ENCODE results near the gene MYOCOS.

Gene MYOCOS

GRCh38 chr1:171627020-171627419 lies 5.0 kb downstream of the MYOCOS start:
- Histone ChIP-seq H3K9me3 (replicated peaks in 1 of 2; ENCODE audit: control insufficient read depth in 2 of 2, insufficient read depth in 1 of 2, low read depth in 1 of 2, low read length in 2 of 2) (peaks cover 0 to 1% of the 10 kb centered on the region in 2 donors), H2BK120ac (ENCODE audit: low read depth, low read length) (no peak overlapping the region), H3K23ac (ENCODE audit: low read depth, low read length, poor library complexity) (no peak overlapping the region), H3K4ac (ENCODE audit: low read length) (no peak overlapping the region), H2BK12ac (ENCODE audit: low read length) (no peak overlapping the region), H3K9ac (ENCODE audit: low read depth, low read length, poor library complexity) (no peak overlapping the region), H3K14ac (ENCODE audit: low read length) (no peak overlapping the region), H3K27ac (replicated peaks; ENCODE audit: low read length) (no peak overlapping the region), H3K4me3 (ENCODE audit: low read length in 2 of 2) (no peak overlapping the region), H3K36me3 (replicated peaks in 1 of 2; ENCODE audit: control insufficient read depth in 2 of 2, insufficient read depth in 2 of 2, low read length in 2 of 2) (no peaks in the 10 kb centered on the region), H3K4me1 (ENCODE audit: control insufficient read depth in 2 of 2, insufficient read depth in 1 of 2, low read depth in 1 of 2, low read length in 2 of 2) (no peaks in the 10 kb centered on the region), H4K91ac (ENCODE audit: low read depth, low read length, poor library complexity) (no peak overlapping the region), H4K8ac (ENCODE audit: low read depth, low read length) (no peak overlapping the region), H2BK5ac (ENCODE audit: low read length) (no peak overlapping the region), H2AFZ (ENCODE audit: low read length) (no peak overlapping the region), H3K18ac (ENCODE audit: low read length) (no peak overlapping the region), H3K4me2 (ENCODE audit: insufficient read depth, low read length, poor library complexity, severe bottlenecking) (no peak overlapping the region), H2AK5ac (ENCODE audit: low read depth, low read length) (no peak overlapping the region), H3K27me3 (ENCODE audit: control insufficient read depth in 3 of 3, insufficient read depth in 3 of 3, low read depth in 1 of 3, low read length in 3 of 3) (no peaks in the 10 kb centered on the region), H3K79me1 (ENCODE audit: low read depth, low read length) (no peaks in the 10 kb centered on the region), H2BK15ac (ENCODE audit: low read length) (no peak overlapping the region)
- no CpG with 5 or more reads among the region's 5 CpGs for WGBS, 2 donors (ENCODE audit: extremely low coverage in 2 of 2, insufficient read length in 2 of 2, insufficient replicate concordance in 1 of 2)
- no peak for DNase-seq (ENCODE audit: low spot score)

GRCh38 chr1:171628225-171628624 lies 6.2 kb downstream of the MYOCOS start:
- H3K4me3 ChIP-seq (ENCODE audit: low read length in 2 of 2), result no peak overlapping the region
- H3K79me1 ChIP-seq (ENCODE audit: low read depth, low read length), result no peaks in the 10 kb centered on the region
- no peak overlapping the region for H2BK5ac ChIP-seq (ENCODE audit: low read length)
- H3K27ac ChIP-seq (replicated peaks; ENCODE audit: low read length), result no peak overlapping the region
- H3K4me2 ChIP-seq (ENCODE audit: insufficient read depth, low read length, poor library complexity, severe bottlenecking), result no peak overlapping the region
- no peak overlapping the region for H3K23ac ChIP-seq (ENCODE audit: low read depth, low read length, poor library complexity)
- H2AFZ ChIP-seq (ENCODE audit: low read length), result no peak overlapping the region
- DNase-seq (ENCODE audit: low spot score), result no peak
- no CpG with 5 or more reads among the region's 2 CpGs for WGBS, 2 donors (ENCODE audit: extremely low coverage in 2 of 2, insufficient read length in 2 of 2, insufficient replicate concordance in 1 of 2)
- no peak overlapping the region for H2BK12ac ChIP-seq (ENCODE audit: low read length)
- H3K27me3 ChIP-seq (ENCODE audit: control insufficient read depth in 3 of 3, insufficient read depth in 3 of 3, low read depth in 1 of 3, low read length in 3 of 3), result no peaks in the 10 kb centered on the region
- no peak overlapping the region for H2BK15ac ChIP-seq (ENCODE audit: low read length)
- peak overlapping the region; percentile 72 for H4K8ac ChIP-seq (ENCODE audit: low read depth, low read length)
- H3K18ac ChIP-seq (ENCODE audit: low read length), result no peak overlapping the region
- H4K91ac ChIP-seq (ENCODE audit: low read depth, low read length, poor library complexity), result no peak overlapping the region
- H3K9ac ChIP-seq (ENCODE audit: low read depth, low read length, poor library complexity), result no peak overlapping the region
- H2BK120ac ChIP-seq (ENCODE audit: low read depth, low read length), result no peak overlapping the region
- H3K4me1 ChIP-seq (ENCODE audit: control insufficient read depth in 2 of 2, insufficient read depth in 1 of 2, low read depth in 1 of 2, low read length in 2 of 2), result no peaks in the 10 kb centered on the region
- no peak overlapping the region for H3K14ac ChIP-seq (ENCODE audit: low read length)
- H2AK5ac ChIP-seq (ENCODE audit: low read depth, low read length), result no peak overlapping the region
- H3K36me3 ChIP-seq (replicated peaks in 1 of 2; ENCODE audit: control insufficient read depth in 2 of 2, insufficient read depth in 2 of 2, low read length in 2 of 2), result no peaks in the 10 kb centered on the region
- peaks cover 0 to 1% of the 10 kb centered on the region in 2 donors for H3K9me3 ChIP-seq (replicated peaks in 1 of 2; ENCODE audit: control insufficient read depth in 2 of 2, insufficient read depth in 1 of 2, low read depth in 1 of 2, low read length in 2 of 2)
- H3K4ac ChIP-seq (ENCODE audit: low read length), result no peak overlapping the region

- Histone ChIP-seq H3K27me3 (ENCODE audit: control insufficient read depth in 3 of 3, insufficient read depth in 3 of 3, low read depth in 1 of 3, low read length in 3 of 3) (peaks cover 0 to 5% (median 0%) of the 10 kb centered on the region in 3 experiments), H3K4ac (ENCODE audit: low read length) (no peak overlapping the region), H2BK120ac (ENCODE audit: low read depth, low read length) (no peak overlapping the region), H3K23ac (ENCODE audit: low read depth, low read length, poor library complexity) (no peak overlapping the region), H2AFZ (ENCODE audit: low read length) (no peak overlapping the region), H2BK5ac (ENCODE audit: low read length) (no peak overlapping the region), H3K4me2 (ENCODE audit: insufficient read depth, low read length, poor library complexity, severe bottlenecking) (no peak overlapping the region), H4K8ac (ENCODE audit: low read depth, low read length) (no peak overlapping the region), H3K9me3 (replicated peaks in 1 of 2; ENCODE audit: control insufficient read depth in 2 of 2, insufficient read depth in 1 of 2, low read depth in 1 of 2, low read length in 2 of 2) (no peaks in the 10 kb centered on the region), H3K27ac (replicated peaks; ENCODE audit: low read length) (no peak overlapping the region), H3K36me3 (replicated peaks in 1 of 2; ENCODE audit: control insufficient read depth in 2 of 2, insufficient read depth in 2 of 2, low read length in 2 of 2) (no peaks in the 10 kb centered on the region), H3K4me3 (ENCODE audit: low read length in 2 of 2) (no peak overlapping the region), H4K91ac (ENCODE audit: low read depth, low read length, poor library complexity) (no peak overlapping the region), H2BK12ac (ENCODE audit: low read length) (no peak overlapping the region), H2AK5ac (ENCODE audit: low read depth, low read length) (no peak overlapping the region), H3K9ac (ENCODE audit: low read depth, low read length, poor library complexity) (no peak overlapping the region), H3K14ac (ENCODE audit: low read length) (no peak overlapping the region), H3K18ac (ENCODE audit: low read length) (no peak overlapping the region), H3K4me1 (ENCODE audit: control insufficient read depth in 2 of 2, insufficient read depth in 1 of 2, low read depth in 1 of 2, low read length in 2 of 2) (no peaks in the 10 kb centered on the region), H3K79me1 (ENCODE audit: low read depth, low read length) (no peaks in the 10 kb centered on the region), H2BK15ac (ENCODE audit: low read length) (no peak overlapping the region)
- no CpG with 5 or more reads among the region's 2 CpGs for WGBS, 2 donors (ENCODE audit: extremely low coverage in 2 of 2, insufficient read length in 2 of 2, insufficient replicate concordance in 1 of 2)
- DNase-seq (ENCODE audit: low spot score), result no peak
These were observed 13.6 kb downstream of the MYOCOS start for GRCh38 chr1:171635661-171636060.

- no peak overlapping the region for H3K27ac ChIP-seq (replicated peaks; ENCODE audit: low read length)
- H3K9me3 ChIP-seq (replicated peaks in 1 of 2; ENCODE audit: control insufficient read depth in 2 of 2, insufficient read depth in 1 of 2, low read depth in 1 of 2, low read length in 2 of 2), result no peaks in the 10 kb centered on the region
- H3K4ac ChIP-seq (ENCODE audit: low read length), result no peak overlapping the region
- no peak overlapping the region for H2BK5ac ChIP-seq (ENCODE audit: low read length)
- peaks cover 0 to 8% (median 0%) of the 10 kb centered on the region in 3 experiments for H3K27me3 ChIP-seq (ENCODE audit: control insufficient read depth in 3 of 3, insufficient read depth in 3 of 3, low read depth in 1 of 3, low read length in 3 of 3)
- H2AK5ac ChIP-seq (ENCODE audit: low read depth, low read length), result no peak overlapping the region
- H2BK15ac ChIP-seq (ENCODE audit: low read length), result no peak overlapping the region
- no CpG with 5 or more reads among the region's 11 CpGs for WGBS, 2 donors (ENCODE audit: extremely low coverage in 2 of 2, insufficient read length in 2 of 2, insufficient replicate concordance in 1 of 2)
- no peak overlapping the region for H2BK12ac ChIP-seq (ENCODE audit: low read length)
- H4K8ac ChIP-seq (ENCODE audit: low read depth, low read length), result no peak overlapping the region
- no peak overlapping the region for H3K14ac ChIP-seq (ENCODE audit: low read length)
- no peak overlapping the region for H4K91ac ChIP-seq (ENCODE audit: low read depth, low read length, poor library complexity)
- no peaks in the 10 kb centered on the region for H3K36me3 ChIP-seq (replicated peaks in 1 of 2; ENCODE audit: control insufficient read depth in 2 of 2, insufficient read depth in 2 of 2, low read length in 2 of 2)
- no peak overlapping the region for H2BK120ac ChIP-seq (ENCODE audit: low read depth, low read length)
- no peak overlapping the region for H3K18ac ChIP-seq (ENCODE audit: low read length)
- H3K4me3 ChIP-seq (ENCODE audit: low read length in 2 of 2), result no peak overlapping the region
- no peaks in the 10 kb centered on the region for H3K79me1 ChIP-seq (ENCODE audit: low read depth, low read length)
- no peak overlapping the region for H3K4me2 ChIP-seq (ENCODE audit: insufficient read depth, low read length, poor library complexity, severe bottlenecking)
- H2AFZ ChIP-seq (ENCODE audit: low read length), result no peak overlapping the region
- H3K23ac ChIP-seq (ENCODE audit: low read depth, low read length, poor library complexity), result no peak overlapping the region
- no peak for DNase-seq (ENCODE audit: low spot score)
- H3K9ac ChIP-seq (ENCODE audit: low read depth, low read length, poor library complexity), result no peak overlapping the region
- H3K4me1 ChIP-seq (ENCODE audit: control insufficient read depth in 2 of 2, insufficient read depth in 1 of 2, low read depth in 1 of 2, low read length in 2 of 2), result no peaks in the 10 kb centered on the region
These were observed 14.1 kb downstream of the MYOCOS start for GRCh38 chr1:171636141-171636540.
